ENCODE measurements around the gene RBM10.

RBM10 gene

GRCh38 chrX:47146936-47147859 is 2.2 kb downstream of the RBM10 start:
- DNase-seq: no peak

GRCh38 chrX:47148946-47149345 is 3.9 kb downstream of the RBM10 start:
- DNase-seq: no peak

- DNase-seq: no peak
Measured at GRCh38 chrX:47151435-47151834, 6.4 kb downstream of the RBM10 start.

- DNase-seq: no peak
Measured at GRCh38 chrX:47156611-47157520, 11.8 kb downstream of the RBM10 start.

GRCh38 chrX:47158131-47158530 is 13.1 kb downstream of the RBM10 start:
- DNase-seq: peak; percentile 4

GRCh38 chrX:47158781-47159180 is 13.8 kb downstream of the RBM10 start:
- DNase-seq: no peak

GRCh38 chrX:47160781-47161180 is 15.8 kb downstream of the RBM10 start:
- no peak for DNase-seq

GRCh38 chrX:47162927-47163583 is 18.0 kb downstream of the RBM10 start:
- no peak for DNase-seq

GRCh38 chrX:47164420-47164819 is 19.4 kb downstream of the RBM10 start:
- no peak for DNase-seq

- no peak for DNase-seq
Measured at GRCh38 chrX:47166126-47166525, 21.1 kb downstream of the RBM10 start.

- no peak for DNase-seq
Measured at GRCh38 chrX:47168495-47169073, 23.6 kb downstream of the RBM10 start.

- DNase-seq: no peak
Measured at GRCh38 chrX:47169273-47169672, 24.3 kb downstream of the RBM10 start.

- no peak for DNase-seq
Measured at GRCh38 chrX:47169726-47170515, 24.9 kb downstream of the RBM10 start.

- no peak for DNase-seq
Measured at GRCh38 chrX:47170861-47171692, 26.1 kb downstream of the RBM10 start.

GRCh38 chrX:47171996-47172395 is 27.0 kb downstream of the RBM10 start:
- no peak for DNase-seq

GRCh38 chrX:47172549-47172948 is 27.5 kb downstream of the RBM10 start:
- DNase-seq: no peak

- no peak for DNase-seq
Measured at GRCh38 chrX:47172971-47173792, 28.2 kb downstream of the RBM10 start.

GRCh38 chrX:47174376-47174775 is 29.4 kb downstream of the RBM10 start:
- no peak for DNase-seq

- DNase-seq: no peak
Measured at GRCh38 chrX:47174846-47175587, 30.0 kb downstream of the RBM10 start.

Data from hematopoietic multipotent progenitor cell treated with erythropoietin and hydrocortisone succinate and interleukin-3 and kit ligand, for 6 days (in vitro differentiated cells).